Stimulated activated CD4-positive, alpha-beta T cell treated with anti-CD3 and anti-CD28 coated beads, Interleukin-1b, Interleukin-23, amount 100 ng/mL, for 24 hours (primary cell): ENCODE measurements around the gene SDC1.

Experiments used
- DNase-seq, 4 experiments: peaks; one replicate each; pipeline ENCODE4 v3.0.0-alpha.2; 2020; ENCODE audit warnings: low read depth in 4 of 4, low spot score in 1 of 4

SDC1 gene

GRCh38 chr2:20186078-20186854 lies 38.7 kb downstream of the SDC1 start:
- DNase-seq: no peak

GRCh38 chr2:20185176-20186022 lies 39.5 kb downstream of the SDC1 start:
- DNase-seq: no peak

GRCh38 chr2:20184067-20184938 lies 40.6 kb downstream of the SDC1 start:
- no peak for DNase-seq

GRCh38 chr2:20183373-20183772 lies 41.6 kb downstream of the SDC1 start:
- no peak for DNase-seq

- DNase-seq: no peak
Observed at GRCh38 chr2:20182241-20182931, 42.5 kb downstream of the SDC1 start.

GRCh38 chr2:20181761-20182160 lies 43.2 kb downstream of the SDC1 start:
- DNase-seq: no peak

- no peak for DNase-seq
Observed at GRCh38 chr2:20180676-20181648, 44.0 kb downstream of the SDC1 start.

GRCh38 chr2:20179755-20180594 lies 45.0 kb downstream of the SDC1 start:
- no peak for DNase-seq

- no peak for DNase-seq
Observed at GRCh38 chr2:20179466-20179754, 45.5 kb downstream of the SDC1 start.

GRCh38 chr2:20178666-20179465 lies 46.1 kb downstream of the SDC1 start:
- no peak for DNase-seq

- no peak for DNase-seq
Observed at GRCh38 chr2:20178249-20178607, 46.7 kb downstream of the SDC1 start.

- no peak for DNase-seq
Observed at GRCh38 chr2:20177556-20178248, 47.2 kb downstream of the SDC1 start.

GRCh38 chr2:20176760-20177159 lies 48.2 kb downstream of the SDC1 start:
- no peak for DNase-seq

- DNase-seq: no peak
Observed at GRCh38 chr2:20175931-20176330, 49.0 kb downstream of the SDC1 start.

- no peak for DNase-seq
Observed at GRCh38 chr2:20175267-20175666, 49.7 kb downstream of the SDC1 start.

GRCh38 chr2:20174410-20174809 lies 50.5 kb downstream of the SDC1 start:
- no peak for DNase-seq

- no peak for DNase-seq
Observed at GRCh38 chr2:20173496-20174402, 51.2 kb downstream of the SDC1 start.
